Erythroblast (primary cell): ENCODE results near the gene KIF6.

Experiments used
- GATA1 ChIP-seq: IDR thresholded peaks from 2 replicates; pipeline ENCODE4 v1.6.1; 2011; ENCODE audit warnings: low read depth, mild to moderate bottlenecking, control low read depth, low read length, moderate library complexity
- POLR2A ChIP-seq: IDR thresholded peaks from 2 replicates; pipeline ENCODE4 v1.6.1; 2011; ENCODE audit warnings: mild to moderate bottlenecking, low read length

DNA sequence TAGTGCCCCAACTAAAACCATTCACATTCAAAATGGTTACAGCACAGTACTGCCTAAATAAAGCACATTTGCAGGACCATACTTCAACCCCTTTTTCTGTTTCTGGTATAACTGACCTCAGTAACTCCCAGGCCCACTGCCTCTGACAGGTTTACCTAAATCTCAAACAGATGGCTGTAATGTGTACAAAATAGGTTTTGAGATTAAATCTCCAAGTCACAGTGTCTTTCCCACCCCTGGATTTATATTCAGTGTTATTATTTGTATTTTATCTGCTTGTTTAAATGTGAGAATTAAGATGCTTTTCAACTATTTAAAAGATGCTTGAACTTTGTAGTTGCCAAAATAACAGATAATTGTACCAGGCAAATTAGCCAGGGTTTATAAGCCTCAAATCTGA lies 4.7 kb upstream of the KIF6 start:
- TF ChIP-seq POLR2A (no peak), GATA1 (no peak)
